Neural progenitor cell (in vitro differentiated cells): ENCODE data around the gene SDK1.

Experiments used
- EZH2 ChIP-seq: fragments of 200-600 bp; sonication (generic); IDR thresholded peaks from 2 replicates; pipeline ENCODE4 v1.6.1; 2017; ENCODE audit warnings: antibody characterized with exemption, mild to moderate bottlenecking, moderate library complexity
- EZH2phosphoT487 ChIP-seq: fragments of 200-600 bp; sonication (generic); IDR thresholded peaks from 2 replicates; pipeline ENCODE4 v1.6.1; 2017; ENCODE audit warnings: antibody characterized with exemption
- TF ChIP-seq, protein P1 (sequence below): fragments of 200-600 bp; sonication (generic); IDR thresholded peaks from 2 replicates; pipeline ENCODE4 v1.5.1; 2017; ENCODE audit warnings: antibody characterized with exemption, mild to moderate bottlenecking

DNA sequence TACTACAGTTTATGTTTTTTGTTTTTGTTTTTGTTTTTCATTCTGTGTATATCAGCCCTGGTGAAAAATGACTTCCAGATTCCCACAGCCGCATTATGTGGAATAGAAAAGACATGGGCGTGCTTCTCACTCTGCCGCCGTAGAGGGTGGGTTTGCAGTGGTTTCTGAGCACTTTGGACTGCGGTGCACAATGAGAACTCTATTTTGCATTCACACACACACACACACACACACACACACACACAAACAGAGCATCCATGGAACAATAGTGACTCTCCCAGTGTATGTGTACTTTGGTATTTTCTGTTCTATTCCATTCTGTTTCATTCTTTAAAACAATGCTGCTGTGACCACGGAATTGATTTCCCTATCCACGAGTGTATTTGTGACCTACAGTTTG, 723.8 kb downstream of the SDK1 start:
- TF ChIP-seq, protein P1, sequence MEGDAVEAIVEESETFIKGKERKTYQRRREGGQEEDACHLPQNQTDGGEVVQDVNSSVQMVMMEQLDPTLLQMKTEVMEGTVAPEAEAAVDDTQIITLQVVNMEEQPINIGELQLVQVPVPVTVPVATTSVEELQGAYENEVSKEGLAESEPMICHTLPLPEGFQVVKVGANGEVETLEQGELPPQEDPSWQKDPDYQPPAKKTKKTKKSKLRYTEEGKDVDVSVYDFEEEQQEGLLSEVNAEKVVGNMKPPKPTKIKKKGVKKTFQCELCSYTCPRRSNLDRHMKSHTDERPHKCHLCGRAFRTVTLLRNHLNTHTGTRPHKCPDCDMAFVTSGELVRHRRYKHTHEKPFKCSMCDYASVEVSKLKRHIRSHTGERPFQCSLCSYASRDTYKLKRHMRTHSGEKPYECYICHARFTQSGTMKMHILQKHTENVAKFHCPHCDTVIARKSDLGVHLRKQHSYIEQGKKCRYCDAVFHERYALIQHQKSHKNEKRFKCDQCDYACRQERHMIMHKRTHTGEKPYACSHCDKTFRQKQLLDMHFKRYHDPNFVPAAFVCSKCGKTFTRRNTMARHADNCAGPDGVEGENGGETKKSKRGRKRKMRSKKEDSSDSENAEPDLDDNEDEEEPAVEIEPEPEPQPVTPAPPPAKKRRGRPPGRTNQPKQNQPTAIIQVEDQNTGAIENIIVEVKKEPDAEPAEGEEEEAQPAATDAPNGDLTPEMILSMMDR = no peak
- TF ChIP-seq EZH2 (no peak), EZH2phosphoT487 (no peak)
